NCI-H2196 treated with DMSO at 0.1 percent for 48 hours (cell line): ENCODE results near the gene CHSY1.

Source experiments
- DNase-seq: peaks from one replicate; lab custom pipeline; 2025; ENCODE audit not compliant: unreplicated experiment; lab: John Stamatoyannopoulos, UW

The CHSY1 gene

GRCh38 chr15:101156509-101157159 lies 95.2 kb downstream of the CHSY1 start:
- DNase-seq: no peak

GRCh38 chr15:101156061-101156460 lies 95.8 kb downstream of the CHSY1 start:
- no peak for DNase-seq

GRCh38 chr15:101153801-101154656 lies 97.8 kb downstream of the CHSY1 start:
- no peak for DNase-seq

- no peak for DNase-seq
Observed at GRCh38 chr15:101152914-101153313, 98.9 kb downstream of the CHSY1 start.

GRCh38 chr15:101151288-101151687 lies 100.6 kb downstream of the CHSY1 start:
- DNase-seq: no peak

GRCh38 chr15:101150723-101151040 lies 101.2 kb downstream of the CHSY1 start:
- no peak for DNase-seq

- no peak for DNase-seq
Observed at GRCh38 chr15:101149864-101150722, 101.8 kb downstream of the CHSY1 start.

- DNase-seq: no peak
Observed at GRCh38 chr15:101148881-101149664, 102.8 kb downstream of the CHSY1 start.

GRCh38 chr15:101148166-101148880 lies 103.5 kb downstream of the CHSY1 start:
- no peak for DNase-seq

- no peak for DNase-seq
Observed at GRCh38 chr15:101147181-101147580, 104.7 kb downstream of the CHSY1 start.

- DNase-seq: no peak
Observed at GRCh38 chr15:101146118-101146702, 105.6 kb downstream of the CHSY1 start.

- DNase-seq: no peak
Observed at GRCh38 chr15:101145362-101145761, 106.5 kb downstream of the CHSY1 start.

- no peak for DNase-seq
Observed at GRCh38 chr15:101143321-101143720, 108.5 kb downstream of the CHSY1 start.

GRCh38 chr15:101142711-101143110 lies 109.1 kb downstream of the CHSY1 start:
- DNase-seq: no peak

GRCh38 chr15:101141926-101142527 lies 109.8 kb downstream of the CHSY1 start:
- no peak for DNase-seq

- no peak for DNase-seq
Observed at GRCh38 chr15:101140697-101141065, 111.2 kb downstream of the CHSY1 start.

- no peak for DNase-seq
Observed at GRCh38 chr15:101139986-101140696, 111.7 kb downstream of the CHSY1 start.

- DNase-seq: no peak
Observed at GRCh38 chr15:101138913-101139880, 112.7 kb downstream of the CHSY1 start.
